HepG2 (cell line): ENCODE data around the gene C3orf70. TPM values are rescaled to one million over a fixed set of nuclear protein-coding genes. Genes with fewer than 3 reads are reported as not detected.

Source experiments
- HNRNPLL ChIP-seq: fragments of 200-400 bp; formaldehyde crosslinking; IDR thresholded peaks from 2 replicates; pipeline ENCODE4 v1.6.1; 2017; ENCODE audit warnings: mild to moderate bottlenecking, low read depth, low read length; ENCODE audit not compliant: poor library complexity, severe bottlenecking
- HOXA5 ChIP-seq: sonication (generic); formaldehyde crosslinking; IDR thresholded peaks from 2 replicates; pipeline ENCODE4 v1.4.0; 2020; ENCODE audit warnings: missing genetic modification reagents
- HOXA9 ChIP-seq: sonication (generic); formaldehyde crosslinking; IDR thresholded peaks from 2 replicates; pipeline ENCODE4 v1.8.1; 2022; ENCODE audit warnings: missing genetic modification reagents, mild to moderate bottlenecking, moderate library complexity, borderline replicate concordance
- KLF13 ChIP-seq: sonication (generic); formaldehyde crosslinking; IDR thresholded peaks from 2 replicates; pipeline ENCODE4 v1.4.0; 2020; ENCODE audit warnings: mild to moderate bottlenecking, missing genetic modification reagents
- MAX ChIP-seq: IDR thresholded peaks from 2 replicates; pipeline ENCODE4 v1.6.1; 2012; ENCODE audit warnings: inconsistent platforms
- MEIS2 ChIP-seq: sonication (generic); formaldehyde crosslinking; IDR thresholded peaks from 2 replicates; pipeline ENCODE4 v1.9.0; 2021; ENCODE audit warnings: mild to moderate bottlenecking, missing genetic modification reagents
- RFXAP ChIP-seq: sonication (generic); formaldehyde crosslinking; IDR thresholded peaks from 2 replicates; pipeline ENCODE4 v1.4.0; 2020; ENCODE audit warnings: missing genetic modification reagents, borderline replicate concordance
- TOPORS ChIP-seq: sonication (generic); formaldehyde crosslinking; IDR thresholded peaks from 2 replicates; pipeline ENCODE4 v1.8.0; 2023; ENCODE audit warnings: mild to moderate bottlenecking, missing genetic modification reagents
- ZBTB40 ChIP-seq, 2 experiments: fragments of 450-650 bp in 1 of 2; sonication (generic) in 1 of 2; formaldehyde crosslinking in 1 of 2; IDR thresholded peaks; 2 replicates each; pipeline versions ENCODE4 v1.6.1 to v1.8.0; 2016 to 2022; ENCODE audit warnings: antibody characterized with exemption in 1 of 2, mild to moderate bottlenecking in 1 of 2, missing genetic modification reagents in 1 of 2
- ZNF329 ChIP-seq: sonication (generic); formaldehyde crosslinking; IDR thresholded peaks from 2 replicates; pipeline ENCODE4 v1.9.0; 2021; ENCODE audit warnings: low read depth, mild to moderate bottlenecking, missing genetic modification reagents
- ZNF34 ChIP-seq: sonication (generic); formaldehyde crosslinking; IDR thresholded peaks from 2 replicates; pipeline ENCODE4 v1.4.0; 2020; ENCODE audit warnings: mild to moderate bottlenecking, missing genetic modification reagents, borderline replicate concordance
- ZNF563 ChIP-seq: sonication (generic); formaldehyde crosslinking; IDR thresholded peaks from 2 replicates; pipeline ENCODE4 v1.8.0; 2022; ENCODE audit warnings: mild to moderate bottlenecking, moderate library complexity, missing genetic modification reagents
- ZNF788 ChIP-seq: sonication (generic); formaldehyde crosslinking; IDR thresholded peaks from 2 replicates; pipeline ENCODE4 v1.5.0; 2020; ENCODE audit warnings: mild to moderate bottlenecking, missing genetic modification reagents, borderline replicate concordance
- ZNF841 ChIP-seq: sonication (generic); formaldehyde crosslinking; IDR thresholded peaks from 2 replicates; pipeline ENCODE4 v1.8.1; 2023; ENCODE audit warnings: missing genetic modification reagents, borderline replicate concordance
- ZSCAN20 ChIP-seq: sonication (generic); formaldehyde crosslinking; IDR thresholded peaks from 2 replicates; pipeline ENCODE4 v1.4.0; 2020; ENCODE audit warnings: missing genetic modification reagents, mild to moderate bottlenecking, borderline replicate concordance
- polyA plus RNA-seq, 8 experiments: library from polyadenylated mRNA; depleted of rRNA in 3 of 8; stranded (reverse) in 7 of 8; unstranded in 1 of 8; fragments of >200 nt; fragmentation: Illumina TruSeq in 4 of 8; extraction: Trizol in 4 of 8; gene quantifications; 2 replicates each; pipeline versions ENCODE4 v1.2.1 to v1.2.3, GENCODE V29; 2011 to 2016; ENCODE audit warnings: low read depth in 4 of 8, missing spikeins in 1 of 8, mixed read lengths in 1 of 8; ENCODE audit not compliant: insufficient read depth in 1 of 8
- total RNA-seq, 5 experiments: library from RNA; depleted of rRNA; stranded (reverse); fragments of >200 nt; fragmentation: Illumina TruSeq; extraction: Trizol; gene quantifications; 2 replicates each; pipeline ENCODE4 v1.2.3, GENCODE V29; 2016; ENCODE audit warnings: low read depth in 1 of 5
- TF ChIP-seq, protein P1 (sequence below): sonication (generic); formaldehyde crosslinking; IDR thresholded peaks from 2 replicates; pipeline ENCODE4 v1.4.0; 2020; ENCODE audit warnings: missing genetic modification reagents
- TF ChIP-seq, protein P2 (sequence below): sonication (generic); formaldehyde crosslinking; IDR thresholded peaks from 2 replicates; pipeline ENCODE4 v1.8.0; 2022; ENCODE audit warnings: low read depth, missing genetic modification reagents

Gene C3orf70
- total and polyA plus RNA-seq, 2 of the 13 experiments (the other 11 are each of a cell fraction or from before 2014, with no cell fraction given) = 0.79 to 2.4 TPM

DNA sequence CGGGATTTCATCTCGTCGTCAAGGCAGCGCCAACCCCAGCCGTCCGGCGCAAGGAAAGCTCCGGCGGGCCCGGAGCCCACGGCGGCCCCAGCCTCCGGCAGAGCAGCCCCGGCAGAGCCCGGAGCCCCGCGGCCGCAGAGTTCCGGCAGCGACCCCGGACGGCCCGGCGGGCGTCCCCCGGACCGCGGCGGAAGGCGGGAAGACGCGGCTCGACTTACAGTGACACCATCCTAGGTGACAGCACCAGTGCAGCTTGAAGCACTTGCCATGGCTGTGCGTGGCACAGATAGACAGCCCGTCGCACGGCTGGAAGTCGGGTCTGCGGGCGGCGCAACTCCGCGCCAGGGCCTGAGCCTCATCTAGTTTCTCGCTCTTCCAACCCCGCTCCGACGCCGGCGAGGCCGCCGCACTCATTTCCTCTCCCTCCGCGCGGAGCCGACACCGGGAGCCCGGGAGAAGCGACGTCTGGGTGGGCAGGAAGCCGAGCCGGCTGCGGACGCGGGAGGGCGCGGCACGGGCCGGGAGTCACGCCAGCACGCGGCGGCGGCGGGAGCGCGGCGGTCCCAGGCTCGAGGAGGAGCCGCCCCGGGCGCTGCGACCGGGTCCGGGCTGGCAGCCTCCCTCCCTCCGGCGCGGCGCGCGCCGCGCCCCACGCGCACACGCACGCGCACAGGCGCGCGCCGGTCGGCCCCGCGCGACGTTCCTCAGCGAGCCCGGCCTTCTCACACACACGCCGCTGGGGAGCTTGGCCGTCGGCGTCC lies at the start of gene C3orf70 (continued):
- TF ChIP-seq, protein P1, sequence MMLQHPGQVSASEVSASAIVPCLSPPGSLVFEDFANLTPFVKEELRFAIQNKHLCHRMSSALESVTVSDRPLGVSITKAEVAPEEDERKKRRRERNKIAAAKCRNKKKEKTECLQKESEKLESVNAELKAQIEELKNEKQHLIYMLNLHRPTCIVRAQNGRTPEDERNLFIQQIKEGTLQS (CRISPR knock-in tag) = peak; percentile 15; the same call in 1 of the 2 replicates
- TF ChIP-seq ZNF34 (CRISPR knock-in tag) (0 out of 2 replicates have a peak, but pooled peaks have one; percentile 51), ZNF788 (CRISPR knock-in tag) (peak; percentile 49; the same call in 1 of the 2 replicates), ZNF329 (CRISPR knock-in tag) (no peak), HOXA9 (0 out of 2 replicates have a peak, but pooled peaks have one; percentile 84), RFXAP (CRISPR knock-in tag) (peak; percentile 35; the same call in 1 of the 2 replicates), ZNF563 (CRISPR knock-in tag) (peak; percentile 88), ZSCAN20 (0 out of 2 replicates have a peak, but pooled peaks have one; percentile 62), HNRNPLL (peak; percentile 42), HOXA5 (CRISPR knock-in tag) (no peak), ZBTB40 (IDR thresholded peaks at IDR 0.05) (no peak), ZBTB40 (CRISPR knock-in tag; IDR thresholded peaks at IDR 0.05) (peak; percentile 63), TOPORS (0 out of 2 replicates have a peak, but pooled peaks have one; percentile 50), MAX (peak; percentile 93), MEIS2 (CRISPR knock-in tag) (0 out of 2 replicates have a peak, but pooled peaks have one; percentile 27), ZNF841 (peak; percentile 63; the same call in 1 of the 2 replicates), KLF13 (0 out of 2 replicates have a peak, but pooled peaks have one; percentile 56)
- TF ChIP-seq, protein P2, sequence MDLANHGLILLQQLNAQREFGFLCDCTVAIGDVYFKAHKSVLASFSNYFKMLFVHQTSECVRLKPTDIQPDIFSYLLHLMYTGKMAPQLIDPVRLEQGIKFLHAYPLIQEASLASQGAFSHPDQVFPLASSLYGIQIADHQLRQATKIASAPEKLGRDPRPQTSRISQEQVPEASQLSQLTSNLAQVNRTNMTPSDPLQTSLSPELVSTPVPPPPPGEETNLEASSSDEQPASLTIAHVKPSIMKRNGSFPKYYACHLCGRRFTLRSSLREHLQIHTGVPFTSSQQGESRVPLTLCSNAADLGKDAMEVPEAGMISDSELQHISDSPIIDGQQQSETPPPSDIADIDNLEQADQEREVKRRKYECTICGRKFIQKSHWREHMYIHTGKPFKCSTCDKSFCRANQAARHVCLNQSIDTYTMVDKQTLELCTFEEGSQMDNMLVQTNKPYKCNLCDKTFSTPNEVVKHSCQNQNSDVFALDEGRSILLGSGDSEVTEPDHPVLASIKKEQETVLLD (CRISPR knock-in tag) = peak; percentile 72; the same call in 1 of the 2 replicates
